ENCODE measurements around the gene RAVER1.
"Not testable (repeated sequence)": the region's sequence is repeated elsewhere in the genome, so short reads cannot be mapped to it uniquely, and the experiment has no call there.

RAVER1 gene

DNA sequence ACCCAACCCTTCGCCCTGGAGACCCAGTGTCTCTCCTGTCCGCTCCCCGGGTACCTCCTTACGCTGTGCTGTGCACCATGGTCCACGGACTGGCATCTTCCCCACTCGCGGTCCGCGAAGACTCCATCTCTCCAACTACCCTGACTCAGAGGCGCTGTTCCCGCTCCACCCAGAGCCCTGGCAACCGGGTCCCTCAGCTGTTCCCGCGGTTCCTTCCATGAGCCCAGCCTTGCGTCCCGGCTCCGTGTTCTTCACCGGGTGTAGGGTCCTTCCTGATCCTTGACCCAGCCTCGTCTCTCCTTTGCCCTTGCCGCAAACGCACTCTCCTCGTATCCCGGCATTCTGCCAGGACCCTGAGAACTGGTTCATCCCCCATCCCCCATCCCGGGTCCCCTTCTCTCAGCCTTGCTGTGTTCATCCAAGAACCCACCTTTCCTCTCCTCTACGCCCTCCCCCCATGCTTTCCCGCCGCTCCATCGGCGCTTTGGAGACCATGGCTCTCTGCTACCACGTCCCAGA is 42.9 kb downstream of the RAVER1 start:
- no peak for DNase-seq

DNA sequence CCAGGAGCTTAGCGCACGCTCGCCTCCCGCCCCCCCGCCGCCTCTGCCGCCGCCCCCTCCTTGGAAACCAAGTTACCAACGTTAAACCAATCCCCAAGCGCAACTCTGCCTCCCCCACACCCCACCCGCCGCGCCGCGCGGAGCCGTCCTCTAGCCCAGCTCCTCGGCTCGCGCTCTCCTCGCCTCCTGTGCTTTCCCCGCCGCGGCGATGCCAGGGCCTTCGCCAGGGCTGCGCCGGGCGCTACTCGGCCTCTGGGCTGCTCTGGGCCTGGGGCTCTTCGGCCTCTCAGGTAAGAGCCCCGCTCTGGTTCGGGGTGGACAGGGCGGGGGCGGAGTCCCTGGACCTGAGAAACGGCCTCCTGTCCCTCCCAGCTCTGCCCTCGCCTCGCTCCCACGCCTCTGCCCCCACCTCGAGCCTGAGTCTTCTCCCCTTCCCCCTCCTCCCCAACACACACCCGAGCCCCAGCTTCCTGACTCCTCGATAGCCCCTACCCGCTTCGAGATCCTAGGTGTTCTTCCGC is 43.4 kb downstream of the RAVER1 start, which contains the start of gene ICAM5:
TSS of gene ICAM5 (plus strand) at position 117 of the 521 bp plus-strand sequence. CDS start at position 209, 92 bp downstream.
- DNase-seq: no peak

DNA sequence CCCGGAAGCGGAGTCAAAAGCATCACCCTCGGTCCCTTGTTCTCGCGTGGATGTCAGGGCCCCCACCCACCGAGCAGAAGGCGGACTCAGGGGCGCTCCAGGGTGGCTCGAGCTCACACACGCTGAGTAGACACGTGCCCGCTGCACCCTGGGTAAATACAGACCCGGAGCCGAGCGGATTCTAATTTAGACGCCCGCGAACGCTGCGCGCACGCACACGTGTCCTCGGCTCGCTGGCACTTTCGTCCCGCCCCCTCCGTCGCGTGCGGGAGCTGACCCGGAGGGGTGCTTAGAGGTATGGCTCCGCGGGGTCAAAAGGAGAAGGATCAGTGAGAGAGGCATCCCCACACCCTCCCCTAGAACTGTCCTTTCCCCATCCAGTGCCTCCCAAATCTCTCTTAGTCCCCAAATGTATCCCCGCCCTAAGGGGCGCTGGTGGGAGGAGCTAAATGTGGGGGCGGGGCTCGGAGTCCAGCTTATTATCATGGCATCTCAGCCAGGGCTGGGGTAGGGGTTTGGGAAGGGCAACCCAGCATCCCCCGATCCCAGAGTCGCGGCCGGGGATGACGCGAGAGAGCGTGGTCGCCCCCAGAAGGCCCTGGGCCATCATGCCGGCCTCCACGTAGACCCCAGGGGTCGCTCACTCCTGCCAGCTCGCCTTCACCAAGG is 44.0 kb downstream of the RAVER1 start:
- DNase-seq: peak in 1 of 2 donors; percentile 36

DNA sequence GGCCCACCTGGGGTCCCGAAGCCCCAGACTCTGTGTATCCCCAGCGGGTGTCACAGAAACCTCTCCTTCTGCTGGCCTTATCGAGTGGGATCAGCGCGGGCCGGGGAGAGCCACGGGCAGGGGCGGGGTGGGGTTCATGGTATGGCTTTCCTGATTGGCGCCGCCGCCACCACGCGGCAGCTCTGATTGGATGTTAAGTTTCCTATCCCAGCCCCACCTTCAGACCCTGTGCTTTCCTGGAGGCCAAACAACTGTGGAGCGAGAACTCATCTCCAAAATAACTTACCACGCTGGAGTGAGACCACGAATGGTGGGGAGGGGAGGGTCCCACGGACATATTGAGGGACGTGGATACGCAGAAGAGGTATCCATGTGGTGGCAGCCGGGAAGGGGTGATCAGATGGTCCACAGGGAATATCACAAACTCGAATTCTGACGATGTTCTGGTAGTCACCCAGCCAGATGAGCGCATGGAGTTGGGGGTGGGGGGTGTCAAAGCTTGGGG is 44.6 kb downstream of the RAVER1 start:
- peak in 1 of 2 donors; percentile 64 for DNase-seq

DNA sequence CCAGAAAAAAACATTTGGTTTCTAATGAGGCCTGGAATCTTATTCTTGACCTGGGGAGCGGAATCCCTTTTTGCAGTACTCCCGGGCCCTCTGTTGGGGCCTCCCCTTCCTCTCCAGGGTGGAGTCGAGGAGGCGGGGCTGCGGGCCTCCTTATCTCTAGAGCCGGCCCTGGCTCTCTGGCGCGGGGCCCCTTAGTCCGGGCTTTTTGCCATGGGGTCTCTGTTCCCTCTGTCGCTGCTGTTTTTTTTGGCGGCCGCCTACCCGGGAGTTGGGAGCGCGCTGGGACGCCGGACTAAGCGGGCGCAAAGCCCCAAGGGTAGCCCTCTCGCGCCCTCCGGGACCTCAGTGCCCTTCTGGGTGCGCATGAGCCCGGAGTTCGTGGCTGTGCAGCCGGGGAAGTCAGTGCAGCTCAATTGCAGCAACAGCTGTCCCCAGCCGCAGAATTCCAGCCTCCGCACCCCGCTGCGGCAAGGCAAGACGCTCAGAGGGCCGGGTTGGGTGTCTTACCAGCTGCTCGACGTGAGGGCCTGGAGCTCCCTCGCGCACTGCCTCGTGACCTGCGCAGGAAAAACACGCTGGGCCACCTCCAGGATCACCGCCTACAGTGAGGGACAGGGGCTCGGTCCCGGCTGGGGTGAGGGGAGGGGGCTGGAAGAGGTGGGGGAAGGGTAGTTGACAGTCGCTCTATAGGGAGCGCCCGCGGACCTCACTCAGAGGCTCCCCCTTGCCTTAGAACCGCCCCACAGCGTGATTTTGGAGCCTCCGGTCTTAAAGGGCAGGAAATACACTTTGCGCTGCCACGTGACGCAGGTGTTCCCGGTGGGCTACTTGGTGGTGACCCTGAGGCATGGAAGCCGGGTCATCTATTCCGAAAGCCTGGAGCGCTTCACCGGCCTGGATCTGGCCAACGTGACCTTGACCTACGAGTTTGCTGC is 46.3 kb downstream of the RAVER1 start, which contains the start of gene ICAM4:
TSS of gene ICAM4 (plus strand) at position 153 of the 935 bp plus-strand sequence. CDS start at position 211, 58 bp downstream.
- DNase-seq: peak; percentile 76 to 93

DNA sequence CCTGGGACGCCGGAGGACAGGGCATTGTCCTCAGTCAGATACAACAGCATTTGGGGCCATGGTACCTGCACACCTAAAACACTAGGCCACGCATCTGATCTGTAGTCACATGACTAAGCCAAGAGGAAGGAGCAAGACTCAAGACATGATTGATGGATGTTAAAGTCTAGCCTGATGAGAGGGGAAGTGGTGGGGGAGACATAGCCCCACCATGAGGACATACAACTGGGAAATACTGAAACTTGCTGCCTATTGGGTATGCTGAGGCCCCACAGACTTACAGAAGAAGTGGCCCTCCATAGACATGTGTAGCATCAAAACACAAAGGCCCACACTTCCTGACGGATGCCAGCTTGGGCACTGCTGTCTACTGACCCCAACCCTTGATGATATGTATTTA is 47.9 kb downstream of the RAVER1 start:
- no peak for DNase-seq

DNA sequence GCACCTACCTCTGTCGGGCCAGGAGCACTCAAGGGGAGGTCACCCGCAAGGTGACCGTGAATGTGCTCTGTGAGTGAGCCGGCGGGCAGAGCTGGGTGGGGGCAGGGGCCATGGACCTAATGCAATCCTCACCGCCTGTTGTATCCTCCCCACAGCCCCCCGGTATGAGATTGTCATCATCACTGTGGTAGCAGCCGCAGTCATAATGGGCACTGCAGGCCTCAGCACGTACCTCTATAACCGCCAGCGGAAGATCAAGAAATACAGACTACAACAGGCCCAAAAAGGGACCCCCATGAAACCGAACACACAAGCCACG is 48.4 kb downstream of the RAVER1 start:
- no peak for DNase-seq

DNA sequence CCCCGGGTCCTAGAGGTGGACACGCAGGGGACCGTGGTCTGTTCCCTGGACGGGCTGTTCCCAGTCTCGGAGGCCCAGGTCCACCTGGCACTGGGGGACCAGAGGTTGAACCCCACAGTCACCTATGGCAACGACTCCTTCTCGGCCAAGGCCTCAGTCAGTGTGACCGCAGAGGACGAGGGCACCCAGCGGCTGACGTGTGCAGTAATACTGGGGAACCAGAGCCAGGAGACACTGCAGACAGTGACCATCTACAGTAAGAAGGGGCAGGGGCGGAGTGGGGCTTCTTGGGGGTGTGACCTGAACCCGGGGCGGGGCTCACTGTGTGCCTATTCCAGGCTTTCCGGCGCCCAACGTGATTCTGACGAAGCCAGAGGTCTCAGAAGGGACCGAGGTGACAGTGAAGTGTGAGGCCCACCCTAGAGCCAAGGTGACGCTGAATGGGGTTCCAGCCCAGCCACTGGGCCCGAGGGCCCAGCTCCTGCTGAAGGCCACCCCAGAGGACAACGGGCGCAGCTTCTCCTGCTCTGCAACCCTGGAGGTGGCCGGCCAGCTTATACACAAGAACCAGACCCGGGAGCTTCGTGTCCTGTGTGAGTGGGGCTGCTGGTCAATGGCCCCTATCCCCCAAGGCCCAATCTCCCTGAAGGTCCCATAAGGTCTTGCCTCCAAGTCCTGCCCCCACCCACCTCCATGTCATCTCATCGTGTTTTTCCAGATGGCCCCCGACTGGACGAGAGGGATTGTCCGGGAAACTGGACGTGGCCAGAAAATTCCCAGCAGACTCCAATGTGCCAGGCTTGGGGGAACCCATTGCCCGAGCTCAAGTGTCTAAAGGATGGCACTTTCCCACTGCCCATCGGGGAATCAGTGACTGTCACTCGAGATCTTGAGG is 49.0 kb downstream of the RAVER1 start:
- DNase-seq: no peak

DNA sequence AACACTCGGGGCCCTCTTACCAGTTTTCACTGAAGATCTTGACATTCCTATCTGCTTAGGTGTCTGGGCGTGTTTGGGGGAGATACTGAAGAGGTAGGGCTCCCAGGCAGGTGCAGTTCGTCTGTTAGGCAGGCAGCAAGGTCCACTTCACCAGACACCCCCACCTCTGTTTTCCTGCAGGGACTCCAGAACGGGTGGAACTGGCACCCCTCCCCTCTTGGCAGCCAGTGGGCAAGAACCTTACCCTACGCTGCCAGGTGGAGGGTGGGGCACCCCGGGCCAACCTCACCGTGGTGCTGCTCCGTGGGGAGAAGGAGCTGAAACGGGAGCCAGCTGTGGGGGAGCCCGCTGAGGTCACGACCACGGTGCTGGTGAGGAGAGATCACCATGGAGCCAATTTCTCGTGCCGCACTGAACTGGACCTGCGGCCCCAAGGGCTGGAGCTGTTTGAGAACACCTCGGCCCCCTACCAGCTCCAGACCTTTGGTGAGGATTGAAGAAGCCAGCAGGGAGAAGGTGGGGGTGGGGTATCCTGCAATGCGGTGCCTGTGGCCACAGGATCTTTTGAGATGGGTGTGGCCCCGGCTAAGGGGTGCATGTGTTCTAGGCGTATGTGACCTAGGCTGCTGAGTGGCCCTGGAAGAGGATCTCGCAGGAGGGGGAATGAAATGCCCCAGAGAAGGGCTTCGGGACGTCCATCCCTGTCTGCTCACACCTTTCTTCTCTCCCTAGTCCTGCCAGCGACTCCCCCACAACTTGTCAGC is 49.8 kb downstream of the RAVER1 start:
- DNase-seq: no peak

DNA sequence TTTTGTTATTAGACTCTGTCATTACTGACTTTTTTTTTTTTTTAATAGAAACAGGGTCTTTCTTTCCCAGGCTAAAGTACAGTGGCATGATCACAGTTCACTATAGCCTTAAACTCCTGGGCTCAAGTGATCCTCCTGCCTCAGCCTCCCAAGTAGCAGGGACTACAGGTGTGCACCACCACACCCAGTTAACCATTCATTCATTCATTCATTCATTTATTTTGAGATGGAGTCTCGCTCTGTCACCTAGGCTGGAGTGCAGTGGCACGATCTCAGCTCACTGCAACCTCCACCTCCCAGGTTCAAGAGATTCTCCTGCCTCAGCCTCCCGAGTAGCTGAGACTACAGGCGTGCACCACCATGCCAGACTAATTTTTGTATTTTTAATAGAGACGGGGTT is 51.3 kb downstream of the RAVER1 start:
- DNase-seq: not testable (repeated sequence)

DNA sequence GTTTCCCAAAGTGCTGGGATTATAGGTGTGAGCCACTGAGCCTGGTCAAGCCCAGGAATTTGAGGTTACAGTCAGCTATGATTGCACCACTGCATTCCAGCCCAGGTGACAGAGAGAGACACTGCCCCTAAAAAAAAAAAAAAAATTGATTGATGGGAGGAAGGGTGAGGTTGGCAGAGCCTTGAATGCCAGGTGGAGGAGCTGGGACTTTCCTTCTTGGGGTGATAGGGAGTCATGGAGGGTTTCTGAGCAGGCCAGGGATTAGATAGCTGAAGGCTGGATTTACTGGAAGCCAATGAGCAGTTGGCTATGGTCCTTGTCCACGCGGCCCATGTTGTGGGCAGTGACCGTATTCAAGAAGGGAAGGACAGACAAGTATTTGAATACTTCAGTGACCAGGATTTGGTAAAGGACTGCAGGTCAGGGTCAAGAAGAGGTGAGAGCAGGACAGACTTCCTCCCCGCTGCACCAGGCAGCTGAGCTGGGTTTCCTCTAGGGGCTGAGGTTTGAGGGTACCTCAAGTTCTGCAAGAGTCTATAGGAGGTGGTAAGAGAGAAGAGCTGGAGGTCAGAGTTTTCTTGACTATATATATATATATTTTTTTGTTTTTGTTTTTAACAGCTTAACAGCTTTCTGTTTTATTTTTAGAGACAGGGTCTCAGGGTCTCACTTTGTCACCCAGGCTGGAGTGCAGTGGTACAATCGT is 53.4 kb downstream of the RAVER1 start:
- no peak for DNase-seq

DNA sequence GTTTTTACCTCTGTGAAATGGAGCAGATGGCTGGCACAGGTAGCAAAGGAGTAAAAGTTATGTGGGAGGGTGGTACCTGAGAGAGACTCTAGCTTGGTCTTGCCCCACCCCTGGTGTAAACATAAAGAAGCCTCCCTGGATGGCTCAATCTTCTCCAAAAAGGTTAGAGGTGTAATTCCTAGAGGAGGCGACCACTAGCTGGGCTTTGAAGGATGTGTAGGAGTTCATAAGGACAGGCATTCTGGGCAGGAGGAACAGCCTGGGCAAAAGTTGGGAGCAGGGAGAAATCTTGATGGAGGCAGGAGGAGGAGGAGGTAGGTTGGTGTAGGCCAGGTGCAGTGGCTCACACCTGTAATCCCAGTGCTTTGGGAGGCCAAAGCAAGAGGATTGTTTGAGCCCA is 54.4 kb downstream of the RAVER1 start:
- DNase-seq: no peak

DNA sequence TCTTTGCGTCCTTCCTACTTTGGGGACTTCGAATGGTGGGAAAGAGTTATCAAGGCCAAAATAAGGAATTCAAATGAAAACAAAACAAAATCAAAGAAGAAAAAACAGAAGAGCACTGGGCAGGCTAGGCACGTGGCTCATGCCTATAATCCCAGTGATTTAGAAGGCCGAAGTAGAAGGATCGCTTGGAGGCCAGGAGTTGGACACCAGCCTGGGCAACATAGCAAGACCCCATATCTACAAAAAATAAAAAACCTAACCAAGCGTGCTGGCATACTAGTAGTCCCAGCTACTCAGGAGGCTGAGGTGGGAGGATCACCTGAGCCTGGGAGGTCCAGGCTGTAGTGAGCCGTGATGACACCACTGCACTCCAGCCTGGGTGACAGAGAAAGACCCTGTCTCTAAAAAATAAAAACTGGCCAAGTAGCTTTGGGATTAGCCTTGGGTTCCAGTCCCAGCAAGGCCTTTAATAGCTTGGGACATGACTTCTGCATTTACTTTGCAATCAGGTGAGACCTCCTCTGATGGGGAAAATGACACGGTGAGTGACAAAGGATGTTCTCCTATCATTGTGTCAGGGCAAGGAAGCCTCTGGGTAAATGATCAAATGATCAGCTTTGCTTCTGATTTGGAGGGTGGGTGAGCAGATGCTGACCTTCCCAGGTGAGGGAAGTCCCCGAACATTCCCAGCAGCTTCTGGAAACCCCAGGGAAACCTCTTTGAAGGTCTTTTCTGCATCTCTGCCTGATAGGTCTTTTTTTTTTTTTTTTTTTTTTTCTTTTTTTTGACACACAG is 55.3 kb downstream of the RAVER1 start:
- DNase-seq: no peak

DNA sequence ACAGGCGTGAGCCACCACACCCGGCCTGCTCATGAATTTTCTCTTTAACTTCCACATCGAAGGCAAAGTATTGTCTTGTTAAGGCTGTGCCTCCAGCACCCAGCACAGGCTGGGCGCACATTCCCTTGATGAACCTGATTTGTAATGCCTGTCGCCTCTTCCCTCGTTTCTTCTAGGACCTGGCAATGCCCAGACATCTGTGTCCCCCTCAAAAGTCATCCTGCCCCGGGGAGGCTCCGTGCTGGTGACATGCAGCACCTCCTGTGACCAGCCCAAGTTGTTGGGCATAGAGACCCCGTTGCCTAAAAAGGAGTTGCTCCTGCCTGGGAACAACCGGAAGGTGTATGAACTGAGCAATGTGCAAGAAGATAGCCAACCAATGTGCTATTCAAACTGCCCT is 58.7 kb downstream of the RAVER1 start:
- DNase-seq: no peak

DNA sequence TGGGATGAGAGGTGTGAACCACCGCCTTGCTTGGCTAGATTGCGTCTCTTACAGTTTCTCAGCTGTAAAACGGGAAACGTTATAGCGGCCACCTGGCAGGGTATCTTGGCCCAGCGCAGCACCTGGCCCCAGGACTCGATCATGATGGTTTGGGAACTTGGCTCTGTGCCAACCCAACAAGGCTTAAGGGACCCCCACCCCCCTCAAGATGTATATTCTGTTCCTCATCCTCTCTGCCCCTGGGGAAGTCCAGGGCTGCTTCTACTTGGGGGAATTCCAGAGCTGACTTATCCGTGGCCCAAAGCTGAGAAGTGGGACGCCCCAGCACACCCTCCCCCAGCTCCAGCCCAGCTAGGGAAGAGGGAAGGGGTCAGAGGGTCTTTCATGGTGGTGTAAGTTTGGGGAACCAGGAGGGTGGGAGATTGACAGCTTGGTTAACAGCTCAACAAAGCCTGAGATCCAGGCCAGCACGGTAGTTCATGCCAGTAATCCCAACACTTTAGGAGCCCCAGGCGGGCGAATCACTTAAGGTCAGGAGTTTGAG is 61.7 kb downstream of the RAVER1 start:
- DNase-seq: peak; percentile 32 to 61

DNA sequence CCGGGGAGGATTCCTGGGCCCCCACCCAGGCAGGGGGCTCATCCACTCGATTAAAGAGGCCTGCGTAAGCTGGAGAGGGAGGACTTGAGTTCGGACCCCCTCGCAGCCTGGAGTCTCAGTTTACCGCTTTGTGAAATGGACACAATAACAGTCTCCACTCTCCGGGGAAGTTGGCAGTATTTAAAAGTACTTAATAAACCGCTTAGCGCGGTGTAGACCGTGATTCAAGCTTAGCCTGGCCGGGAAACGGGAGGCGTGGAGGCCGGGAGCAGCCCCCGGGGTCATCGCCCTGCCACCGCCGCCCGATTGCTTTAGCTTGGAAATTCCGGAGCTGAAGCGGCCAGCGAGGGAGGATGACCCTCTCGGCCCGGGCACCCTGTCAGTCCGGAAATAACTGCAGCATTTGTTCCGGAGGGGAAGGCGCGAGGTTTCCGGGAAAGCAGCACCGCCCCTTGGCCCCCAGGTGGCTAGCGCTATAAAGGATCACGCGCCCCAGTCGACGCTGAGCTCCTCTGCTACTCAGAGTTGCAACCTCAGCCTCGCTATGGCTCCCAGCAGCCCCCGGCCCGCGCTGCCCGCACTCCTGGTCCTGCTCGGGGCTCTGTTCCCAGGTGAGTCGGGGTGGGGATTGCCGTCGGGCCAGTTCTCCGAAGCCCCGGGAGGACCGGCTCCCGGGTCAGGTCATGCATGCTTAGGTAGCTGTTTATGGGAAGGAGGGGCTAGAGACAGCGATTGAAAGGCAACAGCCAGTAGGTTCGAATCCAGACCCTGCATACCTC is 62.5 kb downstream of the RAVER1 start, which contains the start of gene ICAM1:
TSS of gene ICAM1 (plus strand) at position 505 of the 779 bp plus-strand sequence. CDS start at position 545, 40 bp downstream.
- peak; percentile 93 to 94 for DNase-seq

DNA sequence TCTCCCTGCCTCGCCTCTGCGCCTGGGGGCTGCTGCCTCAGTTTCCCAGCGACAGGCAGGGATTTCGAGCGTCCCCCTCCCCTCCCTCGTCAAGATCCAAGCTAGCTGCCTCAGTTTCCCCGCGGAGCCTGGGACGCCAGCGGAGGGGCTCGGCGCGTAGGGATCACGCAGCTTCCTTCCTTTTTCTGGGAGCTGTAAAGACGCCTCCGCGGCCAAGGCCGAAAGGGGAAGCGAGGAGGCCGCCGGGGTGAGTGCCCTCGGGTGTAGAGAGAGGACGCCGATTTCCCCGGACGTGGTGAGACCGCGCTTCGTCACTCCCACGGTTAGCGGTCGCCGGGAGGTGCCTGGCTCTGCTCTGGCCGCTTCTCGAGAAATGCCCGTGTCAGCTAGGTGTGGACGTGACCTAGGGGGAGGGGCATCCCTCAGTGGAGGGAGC is 63.1 kb downstream of the RAVER1 start:
- peak; percentile 94 to 98 for DNase-seq
